K562 (cell line): ENCODE measurements around the gene OBSCN.

ENCODE experiments used
- BHLHE40 ChIP-seq: IDR thresholded peaks from 2 replicates; pipeline ENCODE4 v1.6.1; 2011; ENCODE audit warnings: low read length, improper control_type of control experiment
- ELK3 ChIP-seq: fragments of 450-650 bp; formaldehyde crosslinking; IDR thresholded peaks from 2 replicates; pipeline ENCODE4 v1.4.0; 2020; ENCODE audit warnings: mild to moderate bottlenecking
- GABPA ChIP-seq: fragments of 200-800 bp; sonication (Bioruptor generic); conservative IDR thresholded peaks from 2 replicates; pipeline ENCODE4 v1.6.1; 2016; ENCODE audit warnings: low read depth, missing genetic modification characterization, missing compliant biosample characterization
- MXI1 ChIP-seq: IDR thresholded peaks from 2 replicates; pipeline ENCODE4 v1.6.1; 2011; ENCODE audit warnings: low read depth, mild to moderate bottlenecking, improper control_type of control experiment, low read length
- MYC ChIP-seq, 2 experiments: fragments of 250-450 bp in 1 of 2; sonication (Bioruptor Pico) in 1 of 2; IDR thresholded peaks; 2 replicates each; pipeline versions ENCODE4 v1.5.1 to v1.6.1; 2012 to 2021; ENCODE audit warnings: low read depth in 2 of 2, borderline replicate concordance in 1 of 2, improper control_type of control experiment in 1 of 2, low read length in 1 of 2, mild to moderate bottlenecking in 1 of 2, moderate library complexity in 1 of 2
- NR4A1 ChIP-seq, 2 experiments: fragments of 250-450 bp in 1 of 2; fragments of 450-650 bp in 1 of 2; sonication (Bioruptor Pico) in 1 of 2; IDR thresholded peaks; 2 replicates each; pipeline versions ENCODE4 v1.4.0 to v1.6.1; 2016 to 2020; ENCODE audit warnings: mild to moderate bottlenecking in 2 of 2, missing compliant biosample characterization in 1 of 2, missing genetic modification characterization in 1 of 2, moderate library complexity in 1 of 2
- POLR2A ChIP-seq: fragments of 450-650 bp; conservative IDR thresholded peaks from 2 replicates; pipeline ENCODE4 v1.6.1; 2016
- POLR2AphosphoS5 ChIP-seq: IDR thresholded peaks from 2 replicates; pipeline ENCODE4 v1.6.1; 2011; ENCODE audit warnings: mild to moderate bottlenecking, low read depth, low read length, moderate library complexity; ENCODE audit not compliant: control insufficient read depth, insufficient read depth
- RBM22 ChIP-seq: fragments of 200-400 bp; formaldehyde crosslinking; IDR thresholded peaks from 2 replicates; pipeline ENCODE4 v1.6.1; 2018; ENCODE audit warnings: low read length, low read depth; ENCODE audit not compliant: poor library complexity, severe bottlenecking
- RFX1 ChIP-seq: fragments of 450-650 bp; IDR thresholded peaks from 2 replicates; pipeline ENCODE4 v1.6.1; 2016; ENCODE audit warnings: mild to moderate bottlenecking, moderate library complexity
- SMARCC2 ChIP-seq: fragments of 450-650 bp; IDR thresholded peaks from 2 replicates; pipeline ENCODE4 v1.6.1; 2017; ENCODE audit warnings: antibody characterized with exemption, moderate library complexity, mild to moderate bottlenecking, low read depth
- ZBTB7A ChIP-seq: IDR thresholded peaks from 2 replicates; pipeline ENCODE4 v1.6.1; 2011; ENCODE audit warnings: low read depth, mild to moderate bottlenecking, low read length, moderate library complexity, borderline replicate concordance; ENCODE audit not compliant: control insufficient read depth
- ZNF217 ChIP-seq: sonication (generic); formaldehyde crosslinking; IDR thresholded peaks from 2 replicates; pipeline ENCODE4 v1.8.0; 2022; ENCODE audit warnings: mild to moderate bottlenecking, missing genetic modification reagents

- TF ChIP-seq BHLHE40 = no peak
- no peak for TF ChIP-seq ZNF217 (CRISPR knock-in tag)
- no peak for TF ChIP-seq POLR2AphosphoS5
- no peak for TF ChIP-seq POLR2A
- TF ChIP-seq ELK3 (CRISPR knock-in tag) = no peak
- TF ChIP-seq SMARCC2 = no peak
- no peak for TF ChIP-seq RBM22
- no peak for TF ChIP-seq ZBTB7A
- no peak for TF ChIP-seq RFX1
- TF ChIP-seq MYC (IDR thresholded peaks at IDR 0.05; ENCODE audit: low read depth, low read length) = no peak
- no peak for TF ChIP-seq MYC (CRISPR knock-in tag; IDR thresholded peaks at IDR 0.05; ENCODE audit: borderline replicate concordance, low read depth)
- no peak for TF ChIP-seq NR4A1 (CRISPR knock-in tag; IDR thresholded peaks at IDR 0.05)
- TF ChIP-seq NR4A1 (tag; IDR thresholded peaks at IDR 0.05) = no peak
- TF ChIP-seq MXI1 = no peak
- TF ChIP-seq GABPA (tag) = no peak
Observed at GRCh38 chr1:228224198-228225164, 16.6 kb downstream of the OBSCN start.
